Measurements from ENCODE around the gene ZSWIM9.

DNA sequence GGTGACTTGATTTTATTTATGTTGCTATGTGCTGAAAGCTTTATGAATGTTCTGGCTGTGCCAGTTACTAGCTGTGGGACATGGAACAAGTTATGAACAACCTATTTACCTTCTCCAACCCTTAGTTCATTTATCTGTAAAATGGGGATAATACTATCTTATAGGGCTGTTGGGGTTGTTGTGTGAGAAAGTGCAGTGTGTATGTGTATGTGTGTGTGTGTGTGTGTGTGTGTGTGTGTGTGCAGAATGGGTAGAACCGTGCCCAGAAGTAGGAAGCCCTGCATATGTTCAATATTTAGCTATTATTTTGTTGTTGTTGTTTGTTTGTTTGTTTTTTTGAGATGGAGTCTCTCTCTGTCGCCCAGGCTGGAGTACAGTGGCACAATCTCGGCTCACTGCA, 20.4 kb downstream of the ZSWIM9 start:
- TF ChIP-seq, protein P1, sequence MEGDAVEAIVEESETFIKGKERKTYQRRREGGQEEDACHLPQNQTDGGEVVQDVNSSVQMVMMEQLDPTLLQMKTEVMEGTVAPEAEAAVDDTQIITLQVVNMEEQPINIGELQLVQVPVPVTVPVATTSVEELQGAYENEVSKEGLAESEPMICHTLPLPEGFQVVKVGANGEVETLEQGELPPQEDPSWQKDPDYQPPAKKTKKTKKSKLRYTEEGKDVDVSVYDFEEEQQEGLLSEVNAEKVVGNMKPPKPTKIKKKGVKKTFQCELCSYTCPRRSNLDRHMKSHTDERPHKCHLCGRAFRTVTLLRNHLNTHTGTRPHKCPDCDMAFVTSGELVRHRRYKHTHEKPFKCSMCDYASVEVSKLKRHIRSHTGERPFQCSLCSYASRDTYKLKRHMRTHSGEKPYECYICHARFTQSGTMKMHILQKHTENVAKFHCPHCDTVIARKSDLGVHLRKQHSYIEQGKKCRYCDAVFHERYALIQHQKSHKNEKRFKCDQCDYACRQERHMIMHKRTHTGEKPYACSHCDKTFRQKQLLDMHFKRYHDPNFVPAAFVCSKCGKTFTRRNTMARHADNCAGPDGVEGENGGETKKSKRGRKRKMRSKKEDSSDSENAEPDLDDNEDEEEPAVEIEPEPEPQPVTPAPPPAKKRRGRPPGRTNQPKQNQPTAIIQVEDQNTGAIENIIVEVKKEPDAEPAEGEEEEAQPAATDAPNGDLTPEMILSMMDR (IDR thresholded peaks at IDR 0.05) = no peak
- no peak for TF ChIP-seq EP300 (IDR thresholded peaks at IDR 0.05)
- no peak for TF ChIP-seq POLR2A (IDR thresholded peaks at IDR 0.05)
